DMS153 (cell line): ENCODE measurements around the gene ATP8A2.
"Not testable (repeated sequence)": the region's sequence is repeated elsewhere in the genome, so short reads cannot be mapped to it uniquely, and the experiment has no call there.

Experiments
- DNase-seq: peaks from one replicate; lab custom pipeline; 2025; lab: John Stamatoyannopoulos, UW

The ATP8A2 gene

DNA sequence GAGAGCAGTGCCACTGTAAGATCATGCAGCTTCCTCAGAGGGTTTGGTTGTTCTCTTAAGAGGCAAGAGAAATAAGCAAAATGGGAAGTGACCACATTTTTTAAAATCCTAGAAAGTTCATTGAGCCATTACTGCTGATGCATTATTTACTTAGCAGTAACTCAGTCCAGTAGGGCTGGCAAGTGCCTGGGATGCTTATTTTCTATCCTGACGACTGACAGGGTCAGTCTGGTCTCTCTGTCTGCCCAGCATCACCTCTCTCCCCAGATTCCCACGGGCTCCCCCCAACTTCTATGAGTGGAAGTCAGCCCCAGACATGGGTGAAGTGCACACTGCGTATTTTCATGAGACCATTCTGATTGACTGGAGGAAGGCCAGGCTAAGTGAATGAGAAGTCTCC, 669.7 kb downstream of the ATP8A2 start:
- DNase-seq: no peak

DNA sequence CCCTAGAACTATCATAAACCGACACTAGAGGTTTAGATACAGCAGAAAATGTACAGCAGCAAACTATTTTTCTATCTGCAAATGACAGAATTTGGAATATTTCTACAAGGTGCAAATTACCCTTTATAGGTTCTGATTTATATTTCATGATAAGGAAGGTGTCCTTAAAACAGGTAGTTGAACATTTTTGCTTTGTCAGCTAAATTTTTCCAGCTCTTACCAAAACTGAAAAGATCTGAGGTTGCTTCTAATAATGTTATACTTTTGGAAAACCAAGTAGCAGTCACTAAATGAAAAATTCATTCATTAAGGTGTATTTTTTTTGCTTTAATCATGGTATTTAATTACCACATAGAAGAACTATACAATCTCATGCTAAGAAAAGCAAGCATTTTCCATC, 671.0 kb downstream of the ATP8A2 start:
- DNase-seq: no peak

DNA sequence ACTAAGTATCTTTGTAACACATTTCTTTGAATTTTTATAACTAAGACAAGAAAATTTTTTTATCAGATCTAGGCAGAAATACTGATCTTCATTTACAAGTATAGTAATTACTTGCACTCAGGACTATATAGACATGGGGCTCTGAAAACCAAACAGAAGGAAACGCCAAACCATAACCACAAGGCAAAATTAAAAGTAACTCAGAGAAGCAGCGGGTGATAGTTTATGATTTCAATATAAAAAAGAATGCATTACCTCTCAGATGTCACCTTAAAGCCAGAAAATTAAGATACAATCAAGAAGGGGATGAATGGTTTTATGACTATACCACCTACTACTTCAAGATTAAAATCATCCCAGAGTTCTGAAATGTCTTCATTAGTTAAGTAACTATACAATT, 673.4 kb downstream of the ATP8A2 start:
- DNase-seq: no peak

DNA sequence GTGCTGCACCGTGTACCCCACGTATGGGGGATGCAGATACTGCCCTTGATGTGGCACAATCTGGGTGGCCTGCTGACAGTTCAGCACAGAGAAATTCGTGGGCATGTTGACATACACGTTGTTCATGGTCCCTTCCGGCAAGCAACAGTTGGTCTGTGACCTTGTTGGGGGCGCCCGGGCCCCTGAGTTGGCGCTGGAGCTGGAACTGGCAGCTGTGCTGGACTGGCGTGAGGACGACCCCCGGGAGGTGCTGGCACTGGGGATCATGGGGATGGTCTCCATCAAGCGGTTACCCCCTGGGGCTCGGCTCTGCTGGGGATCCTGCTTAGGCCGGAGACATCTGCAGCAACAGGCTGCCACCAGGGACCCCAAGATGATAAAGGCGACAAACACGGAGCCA, 674.9 kb downstream of the ATP8A2 start:
- no peak for DNase-seq

DNA sequence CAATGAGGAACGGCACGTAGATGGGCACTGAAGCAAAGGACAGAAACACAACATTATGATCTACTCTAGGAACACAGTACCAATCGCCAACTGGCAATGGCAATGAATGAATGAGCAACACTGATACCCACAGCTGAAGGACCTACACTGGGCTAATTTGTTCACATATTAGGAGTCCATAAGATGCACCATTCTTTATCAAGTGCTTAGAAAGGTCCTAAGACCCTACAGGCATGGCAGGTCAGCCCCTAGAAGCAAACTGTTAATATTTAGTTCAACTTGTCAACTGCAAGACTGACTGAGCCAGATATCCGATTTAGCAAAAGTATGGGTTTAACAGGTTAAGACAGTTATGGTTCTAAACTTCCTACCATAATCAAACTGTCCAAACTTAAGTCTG, 675.3 kb downstream of the ATP8A2 start:
- DNase-seq: no peak

DNA sequence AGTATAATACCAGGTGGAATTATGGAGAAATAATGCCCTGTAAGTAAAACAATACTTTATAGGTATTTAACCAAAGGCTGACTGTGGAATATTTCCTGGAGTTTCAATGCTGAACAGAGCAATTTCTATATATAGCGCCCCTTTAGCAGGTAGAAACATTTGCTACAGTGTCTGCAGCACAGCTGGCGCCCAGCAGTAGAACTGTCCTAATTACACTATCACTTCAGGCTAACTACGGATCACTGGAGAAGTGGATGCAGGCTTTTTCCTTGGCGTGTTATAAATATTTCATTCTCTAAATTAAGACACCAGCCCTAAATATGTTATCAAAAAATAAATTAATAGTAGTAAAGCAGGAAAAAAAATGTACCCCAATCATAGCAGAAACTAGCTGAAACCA, 677.0 kb downstream of the ATP8A2 start:
- no peak for DNase-seq

DNA sequence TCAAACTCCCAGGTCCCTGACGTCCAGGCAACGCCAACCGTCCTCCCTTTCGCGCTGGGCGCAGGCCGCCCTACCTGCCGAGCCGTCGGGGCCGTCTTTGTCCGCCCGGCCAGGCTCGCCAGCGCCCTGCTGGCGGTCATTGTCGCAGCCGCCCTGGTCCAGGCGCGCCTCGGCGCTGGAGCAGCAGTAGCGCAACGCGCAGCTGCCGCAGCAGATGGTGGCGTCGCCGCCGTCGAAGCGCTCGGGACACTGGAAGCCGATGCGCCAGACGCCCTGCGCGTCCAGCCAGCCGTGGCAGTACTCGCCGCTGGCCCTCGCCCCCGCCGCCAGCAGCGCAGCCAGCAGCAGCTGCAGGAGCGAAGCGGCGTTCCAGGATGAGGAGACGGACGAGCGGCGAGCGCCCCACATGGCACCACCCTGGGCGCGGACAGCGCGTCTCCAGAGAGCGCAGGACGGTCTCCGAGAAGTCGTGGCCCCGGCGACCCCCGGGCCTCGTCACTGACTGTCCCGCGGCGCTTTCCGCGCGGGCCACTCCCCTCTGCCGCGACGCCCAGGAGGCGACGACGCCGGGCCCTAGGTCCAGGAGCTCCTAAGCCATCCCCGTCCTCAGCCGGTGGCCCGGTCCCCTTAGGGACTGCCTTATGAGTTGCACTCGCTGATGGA, 678.9 kb downstream of the ATP8A2 start:
- peak; percentile 40 for DNase-seq

DNA sequence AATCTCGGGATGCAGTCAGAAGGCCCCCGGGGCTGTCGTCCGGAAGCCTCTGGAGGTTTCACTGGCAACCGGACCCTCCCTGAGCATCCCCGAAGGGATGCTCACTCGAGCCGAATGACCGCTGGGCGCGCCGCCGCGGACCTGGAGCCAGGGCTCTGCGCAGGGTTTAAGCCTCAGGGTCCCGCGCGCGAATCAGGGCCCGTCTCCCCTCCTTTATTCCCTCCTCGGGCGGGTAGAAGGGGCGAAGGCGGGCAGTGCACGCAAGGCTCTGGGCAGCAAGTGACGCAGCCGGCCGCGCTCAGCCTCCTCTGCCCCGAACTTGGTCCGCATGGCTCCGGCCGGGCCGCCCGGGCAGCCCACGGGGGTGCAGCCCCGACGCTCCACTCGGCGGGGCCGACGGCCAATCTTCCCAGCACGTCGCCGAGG, 679.5 kb downstream of the ATP8A2 start:
- DNase-seq: no peak

DNA sequence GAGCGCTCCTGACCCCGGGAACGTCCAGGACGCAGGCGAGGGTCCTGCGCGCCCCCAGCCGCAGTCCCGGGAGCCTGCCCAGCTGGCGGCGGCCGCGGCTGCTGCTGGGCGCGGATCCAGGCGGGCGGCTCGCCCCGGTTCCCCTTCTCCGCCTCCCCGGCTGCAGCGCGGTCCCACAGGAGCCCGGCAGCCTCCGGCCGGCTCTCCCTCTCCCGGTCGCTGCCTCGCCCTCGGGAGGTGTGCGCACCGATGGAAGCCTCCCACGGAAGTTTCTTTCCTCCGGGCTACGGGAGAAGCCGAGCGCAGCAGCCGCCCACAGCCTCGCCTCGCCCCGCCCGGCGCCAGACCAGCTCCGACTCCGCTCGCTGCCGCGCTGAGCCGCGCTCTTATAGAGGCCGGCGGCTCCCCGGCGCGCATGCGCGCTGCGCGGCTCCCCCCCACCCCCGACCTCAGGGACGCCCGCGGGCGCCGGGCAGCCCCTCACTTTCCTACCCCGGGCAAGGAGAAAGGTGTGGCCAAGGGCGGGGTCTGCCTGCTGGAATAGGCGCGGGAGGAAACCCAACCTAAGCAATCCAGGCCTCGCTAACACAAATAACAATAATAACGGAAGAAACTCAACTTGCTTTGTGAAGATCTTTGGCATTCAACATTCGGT, 680.0 kb downstream of the ATP8A2 start, which contains the start of gene SHISA2:
Gene SHISA2 (minus strand): TSS at position 360 of the 655 bp plus-strand sequence. CDS start 1,041 bp downstream, outside the sequence.
- peak; percentile 67 for DNase-seq

DNA sequence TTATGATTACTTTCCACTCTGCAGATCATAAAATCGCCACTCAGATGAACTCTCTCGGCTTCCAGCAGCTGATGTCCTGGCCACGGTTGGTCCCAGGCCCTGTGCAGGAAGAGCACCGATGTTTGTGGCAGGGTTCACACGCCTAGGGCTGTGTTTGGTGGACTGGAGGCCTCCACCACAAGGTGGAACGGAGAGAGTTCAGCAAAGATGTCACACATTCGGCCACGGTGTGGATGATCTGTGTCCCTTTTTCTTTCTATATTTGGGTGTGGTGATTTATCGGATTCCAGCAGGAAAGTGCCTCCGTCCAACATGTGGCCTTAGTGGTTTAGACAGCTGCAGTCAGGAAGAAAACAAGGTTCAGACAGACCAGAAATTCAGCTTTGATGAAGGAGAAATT, 680.6 kb downstream of the ATP8A2 start:
- DNase-seq: no peak

DNA sequence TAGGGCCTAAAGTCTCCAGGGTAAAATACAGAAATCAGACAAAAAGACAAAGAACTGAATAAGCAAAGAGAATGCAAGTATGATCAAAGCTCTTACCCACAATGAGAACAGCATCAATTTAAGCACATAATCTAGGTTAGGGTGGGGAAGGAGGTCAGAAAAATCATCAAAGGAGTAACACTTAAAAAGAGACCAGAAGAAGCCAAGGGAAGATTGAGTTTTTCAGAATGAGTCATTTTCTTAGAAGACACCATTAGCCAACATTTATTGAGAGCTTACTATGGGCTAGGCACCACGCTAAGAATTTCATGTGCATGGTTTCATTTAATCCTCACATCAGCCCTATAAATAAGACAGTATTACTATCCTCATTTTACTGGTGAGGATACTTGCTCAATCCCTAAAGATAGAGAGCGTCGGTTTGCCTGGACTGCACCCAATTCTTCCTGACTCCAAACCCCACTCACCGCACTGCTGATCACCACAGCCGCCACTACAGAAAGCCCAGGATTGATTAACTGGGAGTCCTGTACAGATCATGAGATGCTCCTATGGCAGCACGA, 681.7 kb downstream of the ATP8A2 start:
- no peak for DNase-seq

DNA sequence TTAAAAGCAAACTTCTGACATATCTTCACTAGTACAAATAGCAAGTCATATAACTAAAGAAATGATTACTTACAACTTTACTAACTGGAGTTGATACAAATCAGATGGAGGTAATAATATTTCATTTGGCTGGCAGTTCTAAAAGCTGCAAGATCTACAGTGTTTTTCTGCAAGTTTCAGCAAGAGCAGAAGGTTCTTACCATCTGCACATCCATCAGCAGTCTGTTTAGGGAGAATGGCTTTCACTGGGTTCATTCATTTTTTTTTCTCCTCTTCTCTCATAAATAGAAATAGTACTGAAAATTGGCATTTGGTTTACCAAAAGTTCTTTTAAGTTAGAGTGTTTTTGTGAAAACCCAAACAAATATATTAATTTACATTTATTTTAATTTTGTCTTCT, 683.1 kb downstream of the ATP8A2 start:
- DNase-seq: no peak

DNA sequence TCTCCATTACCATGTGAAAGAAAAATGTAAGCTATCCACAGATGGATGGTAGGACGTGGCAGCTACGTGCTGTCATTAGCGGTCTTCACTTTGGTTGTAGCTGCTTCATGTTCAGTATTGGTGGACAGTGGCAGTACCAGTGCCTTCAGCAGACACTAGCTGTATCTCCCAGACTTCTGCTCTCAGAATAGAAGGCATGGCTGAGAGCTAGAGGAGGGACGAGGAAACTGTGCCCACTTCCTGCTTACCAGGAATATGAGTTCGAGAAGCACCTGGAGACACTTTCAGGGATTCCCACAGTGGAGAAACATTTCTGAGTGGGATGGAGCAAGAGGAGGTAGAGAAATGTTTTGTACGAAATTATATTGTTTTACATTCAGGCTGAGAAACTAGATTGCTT, 686.9 kb downstream of the ATP8A2 start:
- no peak for DNase-seq

DNA sequence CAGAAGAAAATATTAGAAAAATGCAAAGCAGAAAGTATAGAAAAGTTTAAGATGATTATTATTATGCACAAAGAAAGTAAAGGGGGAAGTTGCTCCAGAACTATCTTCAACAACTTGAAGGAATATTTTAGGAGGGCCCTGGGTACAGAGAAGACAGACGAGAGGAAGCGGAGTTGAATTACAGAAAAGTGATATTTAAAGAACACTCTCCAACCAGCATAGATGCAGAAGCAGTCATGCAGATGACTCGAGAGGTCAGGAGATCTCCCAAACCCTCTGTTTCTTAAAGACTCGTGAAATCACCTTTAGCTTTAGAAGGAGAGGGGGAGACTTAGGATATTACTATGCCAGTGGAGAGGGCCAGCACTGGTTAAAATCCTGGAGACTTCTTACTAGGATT, 688.6 kb downstream of the ATP8A2 start:
- DNase-seq: no peak

DNA sequence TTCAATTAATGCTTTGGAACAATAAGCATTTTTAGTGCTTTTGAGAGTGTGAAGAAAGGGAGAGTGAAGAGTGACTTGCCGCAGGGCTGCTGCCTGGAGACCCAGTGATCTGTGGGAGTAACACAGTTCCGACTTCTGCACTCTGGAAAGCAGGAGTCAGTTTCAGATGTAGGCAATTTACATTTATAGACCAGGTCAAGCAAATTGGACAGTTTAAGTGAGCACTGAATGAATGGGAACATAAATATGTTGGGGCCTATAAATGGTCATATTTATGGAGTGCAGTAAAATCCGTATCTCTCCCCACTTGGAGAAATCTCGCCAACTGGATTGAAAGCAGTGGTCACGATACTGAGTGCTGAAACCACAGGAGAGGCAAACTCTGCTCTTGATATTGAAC, 689.5 kb downstream of the ATP8A2 start:
- DNase-seq: no peak

DNA sequence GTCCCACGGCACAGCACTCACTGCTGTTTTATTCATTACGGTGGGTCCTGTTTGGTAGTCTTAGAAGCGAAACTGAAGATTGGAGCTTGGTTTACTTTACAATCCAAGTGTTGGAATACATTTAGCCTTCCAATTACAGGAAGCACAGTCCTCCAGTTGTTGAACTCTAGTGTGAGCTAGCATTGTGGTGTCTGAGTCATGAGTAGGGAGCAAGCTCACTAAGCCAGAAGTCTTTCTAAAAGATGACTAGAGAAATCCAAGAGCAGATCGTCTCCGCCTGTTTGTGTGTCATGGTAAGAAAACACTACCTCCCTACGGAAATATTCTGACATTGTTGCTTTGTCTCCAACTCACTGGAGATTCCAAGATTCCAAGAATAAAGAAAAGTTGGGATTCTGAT, 690.2 kb downstream of the ATP8A2 start:
- DNase-seq: no peak

DNA sequence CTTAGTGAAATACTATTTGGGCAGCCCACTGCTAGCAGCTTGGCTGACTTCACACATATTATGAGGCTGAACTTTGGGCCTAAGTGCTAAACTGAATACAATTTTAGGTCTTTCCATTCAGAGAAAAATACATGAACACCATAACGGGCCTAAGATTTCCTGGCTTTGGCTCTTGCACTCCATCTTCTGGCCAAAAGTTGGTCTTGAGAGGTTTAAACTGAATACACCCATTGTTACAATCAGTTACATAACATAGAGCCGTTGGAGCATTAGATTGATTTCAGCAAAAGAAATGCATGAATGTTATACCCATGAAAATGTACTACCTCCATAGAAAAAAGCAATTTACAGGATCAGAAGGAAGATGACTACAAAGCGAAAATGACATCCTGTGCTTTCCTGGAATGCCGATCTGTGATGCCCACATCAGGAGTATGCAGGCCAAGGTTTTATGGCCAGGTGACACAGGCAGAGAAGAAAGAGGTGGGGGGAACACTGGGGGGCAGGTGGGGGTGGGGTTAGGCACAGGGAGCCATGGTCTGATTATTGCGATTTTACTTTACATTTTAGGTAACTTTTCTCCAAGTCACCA, 691.2 kb downstream of the ATP8A2 start:
- peak; percentile 47 for DNase-seq

DNA sequence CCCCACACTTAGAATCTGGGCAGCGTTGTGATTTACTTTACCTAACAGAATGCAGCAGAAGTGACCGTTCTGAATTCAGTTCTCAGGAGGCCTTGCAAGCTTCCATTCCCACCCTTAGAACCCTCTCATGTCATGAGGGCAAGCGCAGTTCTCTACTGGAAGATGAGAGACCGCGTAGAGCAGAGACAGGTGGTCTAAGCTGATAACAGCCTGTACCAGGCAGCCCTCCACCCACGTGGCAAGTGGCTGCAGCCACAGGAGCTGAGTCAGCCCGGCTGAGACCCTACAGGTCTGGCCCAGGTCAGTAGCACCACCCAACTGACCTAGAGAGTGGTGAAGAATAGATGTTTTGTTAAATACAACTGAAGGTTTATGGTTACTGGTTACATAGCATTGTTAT, 694.7 kb downstream of the ATP8A2 start:
- DNase-seq: not testable (repeated sequence)

DNA sequence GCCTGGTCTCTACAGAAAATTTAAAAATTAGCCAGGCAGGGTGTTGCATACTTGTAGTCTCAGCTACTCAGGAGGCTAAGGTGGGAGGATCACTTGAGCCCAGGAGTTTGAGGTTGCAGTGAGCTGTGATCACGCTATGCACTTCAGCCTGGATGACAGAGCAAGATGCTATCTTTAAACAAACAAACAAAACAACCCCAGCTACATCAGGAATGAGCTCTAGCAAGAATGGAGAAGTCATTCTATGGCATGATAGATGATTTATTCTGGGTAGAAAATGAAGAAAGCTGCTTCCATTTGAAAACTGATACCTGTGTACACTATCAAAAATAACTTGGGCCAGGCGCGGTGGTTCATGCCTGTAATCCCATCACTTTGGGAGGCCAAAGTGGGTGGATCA, 695.8 kb downstream of the ATP8A2 start:
- DNase-seq: no peak

DNA sequence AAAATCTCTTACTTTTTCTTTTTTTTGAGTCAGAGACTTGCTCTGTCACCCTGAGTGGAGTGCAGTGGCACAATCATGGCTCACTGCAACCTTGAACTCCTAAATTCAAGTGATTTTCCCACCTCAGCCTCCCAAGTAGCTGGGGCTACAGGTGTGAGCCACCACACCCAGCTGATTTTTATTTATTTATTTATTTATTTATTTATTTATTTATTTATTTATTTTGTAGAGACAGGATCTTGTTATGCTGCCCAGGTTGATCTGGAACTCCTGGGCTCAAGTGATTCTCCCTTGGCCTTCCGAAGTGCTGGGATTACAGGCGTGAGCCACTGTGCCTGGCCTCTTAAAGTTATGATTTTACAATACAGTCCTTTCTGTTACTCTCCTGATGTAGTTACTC, 696.6 kb downstream of the ATP8A2 start:
- not testable (repeated sequence) for DNase-seq

DNA sequence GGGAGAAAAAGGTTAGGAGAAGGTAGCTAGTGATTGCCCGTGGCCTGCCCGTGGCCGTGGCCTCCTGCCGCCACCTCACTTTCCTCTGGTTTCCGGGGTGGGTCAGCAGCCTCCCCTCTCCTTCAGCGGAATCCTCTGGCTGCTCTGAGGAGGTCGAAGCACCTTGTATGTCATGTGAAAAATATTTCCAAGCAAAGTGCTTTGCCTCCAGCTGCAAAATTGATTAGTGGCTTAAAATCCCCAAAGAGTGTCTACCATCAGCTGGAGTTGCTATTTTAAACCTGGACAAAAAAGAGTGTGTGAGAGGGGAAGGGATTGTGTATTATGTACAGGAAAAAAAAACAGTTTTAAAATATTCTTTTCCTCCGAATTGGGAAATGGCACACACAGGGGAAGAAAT, 697.9 kb downstream of the ATP8A2 start:
- not testable (repeated sequence) for DNase-seq

DNA sequence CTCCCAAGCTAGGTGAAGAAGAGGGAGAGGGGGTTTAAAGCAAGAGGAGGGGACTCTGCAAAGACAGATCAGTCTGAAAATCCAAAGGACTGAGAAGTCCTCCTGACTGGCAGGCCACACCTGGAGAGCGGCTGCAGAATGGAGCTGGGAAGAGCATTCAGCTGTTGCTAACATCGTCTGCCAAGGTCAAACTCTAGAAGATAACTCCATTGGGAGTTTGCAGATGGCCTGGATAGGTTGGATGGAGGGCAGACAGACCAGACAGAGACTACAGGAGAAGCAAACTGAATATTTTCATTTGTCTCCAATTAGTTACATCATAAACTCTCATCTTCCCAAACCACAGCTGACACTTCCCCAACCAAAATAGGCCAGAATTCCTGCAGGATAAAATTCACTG, 699.9 kb downstream of the ATP8A2 start:
- DNase-seq: no peak

DNA sequence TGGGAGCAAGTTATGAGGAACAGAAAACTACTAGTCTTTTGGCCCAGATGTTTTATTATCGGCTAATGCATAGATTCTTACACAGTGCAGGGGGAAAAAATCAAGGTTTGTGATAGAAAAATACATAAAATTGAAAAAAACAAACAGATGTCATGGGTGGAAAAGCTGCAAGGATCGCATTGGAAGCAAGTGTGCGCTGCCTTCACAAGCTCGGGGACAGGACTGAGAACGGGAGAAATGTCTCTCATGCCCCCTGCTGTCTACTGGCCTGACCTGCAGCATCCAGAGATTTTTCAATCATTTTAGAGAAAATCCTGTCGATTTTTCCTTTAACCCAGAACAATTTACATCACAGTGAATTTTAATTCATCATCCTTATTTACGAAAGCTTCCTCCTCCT, 700.6 kb downstream of the ATP8A2 start:
- DNase-seq: not testable (repeated sequence)
